Choroid plexus epithelial cell (primary cell): ENCODE results near the gene USP32.
A peak's percentile ranks its signal among the peaks of the same experiment; 100 is the strongest.

Experiments used
- DNase-seq: peaks from one replicate; pipeline ENCODE4 v3.0.0-alpha.2; 2010; ENCODE audit warnings: low read depth
- H3K4me3 ChIP-seq: 2 replicates; pipeline ENCODE4 v1.5.1; 2011; ENCODE audit warnings: low read depth, mild to moderate bottlenecking, control low read depth, low read length, moderate library complexity
- TF ChIP-seq, protein P1 (sequence below): conservative IDR thresholded peaks from 2 replicates; pipeline ENCODE4 v1.5.1; 2011; ENCODE audit warnings: low read depth, mild to moderate bottlenecking, control low read depth, inconsistent platforms, low read length, moderate library complexity

The USP32 gene

DNA sequence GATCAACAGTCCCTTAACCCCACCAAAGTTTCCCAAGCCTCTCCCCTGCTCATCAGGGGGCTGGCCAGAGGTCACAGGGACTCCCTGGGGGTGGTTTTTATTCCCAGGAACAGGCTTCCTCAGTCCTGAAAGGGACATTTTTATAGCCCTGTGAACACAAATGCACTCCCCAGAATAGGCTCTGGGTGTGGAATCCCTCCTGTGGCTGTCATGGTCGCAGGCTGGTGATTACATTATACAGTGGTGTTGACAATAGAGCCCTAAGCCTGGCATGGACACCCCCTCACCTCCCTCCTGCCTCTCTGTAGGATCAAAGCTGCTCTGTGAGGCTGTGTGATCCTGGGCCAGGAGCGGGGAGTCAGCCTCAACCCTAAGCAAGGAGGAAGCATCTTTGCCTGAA lies 243.6 kb downstream of the USP32 start:
- no peak for DNase-seq
- no peak overlapping the region for H3K4me3 ChIP-seq
- TF ChIP-seq, protein P1, sequence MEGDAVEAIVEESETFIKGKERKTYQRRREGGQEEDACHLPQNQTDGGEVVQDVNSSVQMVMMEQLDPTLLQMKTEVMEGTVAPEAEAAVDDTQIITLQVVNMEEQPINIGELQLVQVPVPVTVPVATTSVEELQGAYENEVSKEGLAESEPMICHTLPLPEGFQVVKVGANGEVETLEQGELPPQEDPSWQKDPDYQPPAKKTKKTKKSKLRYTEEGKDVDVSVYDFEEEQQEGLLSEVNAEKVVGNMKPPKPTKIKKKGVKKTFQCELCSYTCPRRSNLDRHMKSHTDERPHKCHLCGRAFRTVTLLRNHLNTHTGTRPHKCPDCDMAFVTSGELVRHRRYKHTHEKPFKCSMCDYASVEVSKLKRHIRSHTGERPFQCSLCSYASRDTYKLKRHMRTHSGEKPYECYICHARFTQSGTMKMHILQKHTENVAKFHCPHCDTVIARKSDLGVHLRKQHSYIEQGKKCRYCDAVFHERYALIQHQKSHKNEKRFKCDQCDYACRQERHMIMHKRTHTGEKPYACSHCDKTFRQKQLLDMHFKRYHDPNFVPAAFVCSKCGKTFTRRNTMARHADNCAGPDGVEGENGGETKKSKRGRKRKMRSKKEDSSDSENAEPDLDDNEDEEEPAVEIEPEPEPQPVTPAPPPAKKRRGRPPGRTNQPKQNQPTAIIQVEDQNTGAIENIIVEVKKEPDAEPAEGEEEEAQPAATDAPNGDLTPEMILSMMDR: no peak

DNA sequence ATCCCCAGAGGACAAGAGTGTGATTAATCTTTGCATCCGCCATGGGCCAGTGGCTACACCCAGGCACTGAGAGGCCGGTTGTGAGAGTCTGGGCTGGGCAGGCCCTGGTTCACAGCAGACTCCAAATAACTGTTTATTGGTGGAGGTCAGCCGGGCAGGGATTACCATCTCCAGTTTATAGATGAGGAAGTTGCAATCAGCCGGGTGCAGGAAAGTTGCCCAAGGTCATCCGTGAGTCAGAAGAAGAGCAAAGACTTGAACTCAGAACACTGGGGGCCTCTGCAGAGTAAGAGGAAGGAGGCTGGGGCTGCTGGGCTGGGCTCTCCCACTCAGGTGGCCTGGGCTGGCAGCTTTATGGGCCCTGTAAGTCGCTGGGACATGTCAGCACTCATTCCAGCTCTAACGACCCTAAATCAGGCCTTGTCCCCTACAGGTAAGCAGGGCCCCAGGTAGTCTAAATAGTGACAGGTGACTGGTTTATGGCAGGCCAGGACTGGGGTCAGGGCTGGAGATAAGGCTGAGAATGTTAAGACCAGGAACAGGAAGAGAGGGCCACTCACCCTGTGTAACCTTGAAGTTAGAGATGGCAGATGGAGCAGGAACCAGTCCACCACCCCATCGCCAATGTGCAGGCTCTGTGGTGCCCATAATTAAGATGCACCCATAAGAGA lies 244.2 kb downstream of the USP32 start:
- DNase-seq: no peak
- TF ChIP-seq, protein P1: no peak
- no peak overlapping the region for H3K4me3 ChIP-seq

DNA sequence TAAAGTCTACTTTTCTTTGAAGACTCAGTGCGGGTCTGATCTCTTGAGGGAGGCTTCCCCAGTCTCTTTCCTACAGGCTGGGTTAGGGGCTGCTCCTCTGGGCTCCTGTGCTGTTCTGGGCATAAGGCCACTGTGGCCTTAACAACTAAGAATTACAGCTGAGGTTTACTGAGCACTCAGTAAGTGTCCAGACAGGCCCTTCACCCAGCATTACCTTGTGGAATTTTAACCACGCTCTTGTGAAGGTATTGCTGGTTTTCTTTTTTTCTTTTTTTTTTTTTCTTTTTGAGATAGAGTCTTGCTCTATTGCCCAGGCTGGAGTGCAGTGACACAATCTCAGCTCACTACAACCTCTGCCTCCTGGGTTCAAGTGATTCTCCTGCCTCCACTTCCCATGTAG lies 245.7 kb downstream of the USP32 start:
- no peak for DNase-seq
- H3K4me3 ChIP-seq: no peak overlapping the region
- TF ChIP-seq, protein P1: no peak

DNA sequence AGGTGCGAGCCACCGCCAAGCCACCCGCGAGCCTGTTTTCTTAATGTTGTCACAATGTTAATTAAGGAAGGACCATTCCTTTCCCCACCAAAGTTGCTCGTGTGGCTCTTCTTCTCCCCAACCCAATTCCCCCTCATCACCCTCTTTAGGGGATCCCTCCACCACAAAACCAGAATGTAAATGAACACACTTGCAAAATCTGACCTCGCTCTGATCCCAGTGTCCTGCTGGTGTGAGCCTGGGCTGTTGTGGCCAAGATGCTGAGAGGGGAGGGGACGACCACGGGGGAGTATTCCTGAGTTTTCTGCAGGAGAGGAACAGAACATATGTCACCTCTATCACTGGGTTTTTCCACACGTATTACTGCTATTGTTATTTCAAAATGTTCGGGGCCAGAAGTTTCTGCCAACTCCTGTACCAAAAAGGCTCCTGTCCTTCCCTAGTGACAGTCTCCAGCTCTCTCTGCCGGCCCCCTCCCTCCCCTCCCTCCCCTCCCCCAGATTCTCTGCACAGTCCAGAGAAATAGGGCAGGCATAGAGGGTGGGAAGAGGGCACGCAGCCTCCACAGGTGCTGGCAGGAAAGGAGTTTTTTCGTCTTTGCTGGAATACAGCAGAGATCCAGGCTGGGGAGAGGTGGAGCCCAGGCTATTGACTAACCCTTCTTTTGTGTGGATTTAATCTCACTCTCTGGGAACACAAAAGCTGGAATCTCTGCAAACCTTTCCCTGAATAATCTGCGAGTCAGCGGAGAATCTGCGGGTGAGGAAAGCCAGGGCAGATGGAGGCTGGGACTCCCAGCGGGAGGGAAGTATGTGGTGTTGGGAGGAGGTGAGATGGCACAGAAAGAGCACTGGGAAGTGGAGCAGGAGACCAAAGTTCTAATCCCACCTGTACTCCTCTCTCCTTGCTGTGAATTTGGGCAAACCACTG lies 246.7 kb downstream of the USP32 start:
- H3K4me3 ChIP-seq: no peak overlapping the region
- no peak for DNase-seq
- TF ChIP-seq, protein P1: no peak

DNA sequence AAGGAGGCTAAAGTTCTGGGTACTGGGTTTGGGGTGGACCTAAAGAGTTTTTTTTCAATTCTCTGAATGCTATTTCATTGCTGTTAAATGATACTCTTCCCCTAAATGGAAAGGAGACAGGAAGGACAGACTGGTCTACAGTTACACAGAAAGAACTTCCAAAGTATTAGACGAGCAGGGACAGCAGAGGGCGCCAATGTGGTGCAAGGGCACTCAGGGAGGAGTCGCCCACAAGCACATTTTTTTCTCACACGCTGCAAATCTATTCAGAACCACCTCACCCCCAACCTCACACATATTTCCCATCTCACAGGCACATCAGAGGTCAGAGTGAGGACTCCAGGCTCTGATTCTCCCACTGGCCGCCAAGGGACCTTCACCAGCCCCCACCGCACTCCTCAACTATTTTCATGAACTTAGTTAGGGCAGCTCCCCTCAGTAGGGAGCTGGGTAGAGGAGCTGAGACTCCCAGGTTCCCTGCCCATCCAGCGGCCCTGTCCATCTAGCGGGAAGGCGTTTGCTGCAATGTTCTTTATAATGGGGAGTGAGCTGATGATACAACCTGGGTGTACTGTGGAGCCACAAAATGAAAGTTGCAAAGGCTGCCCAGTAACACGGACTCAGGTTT lies 248.9 kb downstream of the USP32 start:
- DNase-seq: peak; percentile 95
- no peak overlapping the region for H3K4me3 ChIP-seq
- TF ChIP-seq, protein P1: peak; percentile 89

DNA sequence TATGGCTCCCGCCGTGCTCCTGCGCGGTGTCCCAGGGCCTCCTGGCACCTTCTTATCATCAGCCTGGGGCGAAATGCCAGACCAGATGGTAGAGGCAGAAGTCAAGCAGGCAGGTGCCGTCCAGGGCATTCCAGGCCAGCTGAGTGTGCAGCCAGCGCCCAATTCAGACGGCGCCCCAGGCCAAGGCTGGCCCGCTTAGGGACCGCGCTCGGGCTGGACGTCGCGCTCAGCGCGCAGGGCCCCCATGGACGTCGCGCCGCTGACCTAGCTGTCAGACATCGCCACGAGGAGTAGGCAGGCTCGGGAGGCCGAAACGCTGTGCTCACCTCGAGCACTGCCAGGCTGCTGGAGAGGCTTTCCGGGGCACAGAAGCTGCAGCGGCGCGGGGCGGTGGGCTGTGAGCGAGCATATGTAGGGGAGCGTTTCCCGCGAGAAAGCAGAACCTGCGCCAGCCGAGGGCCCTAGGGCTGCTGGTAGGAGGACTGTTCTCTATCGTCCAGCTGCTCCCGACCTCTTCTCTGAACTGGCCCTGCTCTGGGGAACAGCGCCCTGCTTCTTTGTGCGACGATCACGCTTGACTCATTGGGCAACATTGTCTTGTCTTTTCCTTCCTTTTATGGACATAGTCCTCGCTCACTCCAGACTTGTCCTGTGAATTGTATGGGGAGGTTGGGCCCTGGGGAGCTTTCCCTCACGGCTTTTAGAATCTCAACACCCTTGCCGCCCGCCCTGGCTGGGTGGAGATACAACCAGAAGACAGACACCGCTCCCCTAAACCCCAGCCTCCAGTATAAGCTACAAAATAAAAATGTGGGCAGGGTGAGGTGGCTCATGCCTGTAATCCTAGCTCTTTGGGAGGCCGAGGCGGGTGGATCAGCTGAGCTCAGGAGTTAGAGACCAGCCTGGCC lies 250.6 kb downstream of the USP32 start:
- no peak for DNase-seq
- no peak overlapping the region for H3K4me3 ChIP-seq
- TF ChIP-seq, protein P1: no peak
